HG03280 (cell line): ENCODE results near the gene PDGFRB.

Experiments used
- ATAC-seq: cut with Tn5 transposase; IDR thresholded peaks from one replicate; pipeline ENCODE4 v1.9.1; 2021; ENCODE audit warnings: mild to moderate bottlenecking, moderate library complexity; ENCODE audit not compliant: unreplicated experiment

PDGFRB gene

GRCh38 chr5:150118561-150119229 is 37.0 kb downstream of the PDGFRB start:
- no peak for ATAC-seq

DNA sequence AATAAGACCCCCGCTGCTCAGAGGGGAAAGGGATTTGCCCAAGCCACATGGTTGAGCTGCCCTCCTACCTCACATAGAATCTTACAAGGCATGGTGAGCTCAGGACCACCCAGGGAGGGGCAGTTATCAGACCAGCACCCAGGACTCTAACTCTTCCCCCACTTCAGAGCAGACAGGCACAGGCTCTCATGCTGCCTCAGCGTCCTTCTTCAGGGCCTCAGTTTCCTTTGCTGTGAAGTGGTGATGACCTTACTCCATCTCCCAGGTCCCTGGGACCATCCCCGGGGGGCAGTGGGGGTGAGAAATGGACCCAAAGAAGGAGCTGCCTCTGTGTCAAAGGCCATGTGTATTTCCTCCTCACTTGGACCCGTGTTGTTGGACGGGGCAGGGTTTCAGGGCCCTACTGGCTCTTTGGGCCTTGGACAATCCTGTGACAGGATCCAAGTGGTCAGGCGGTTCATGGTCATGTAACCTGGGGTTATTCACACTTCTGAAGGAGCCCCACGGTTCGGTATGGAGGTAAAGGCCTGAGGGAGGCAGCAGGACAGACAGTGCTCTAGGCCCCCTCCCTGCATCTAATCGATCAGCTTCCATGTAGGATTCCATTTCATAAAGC is 37.6 kb downstream of the PDGFRB start:
- no peak for ATAC-seq

- ATAC-seq: no peak
Observed at GRCh38 chr5:150116667-150117400, 38.8 kb downstream of the PDGFRB start.

DNA sequence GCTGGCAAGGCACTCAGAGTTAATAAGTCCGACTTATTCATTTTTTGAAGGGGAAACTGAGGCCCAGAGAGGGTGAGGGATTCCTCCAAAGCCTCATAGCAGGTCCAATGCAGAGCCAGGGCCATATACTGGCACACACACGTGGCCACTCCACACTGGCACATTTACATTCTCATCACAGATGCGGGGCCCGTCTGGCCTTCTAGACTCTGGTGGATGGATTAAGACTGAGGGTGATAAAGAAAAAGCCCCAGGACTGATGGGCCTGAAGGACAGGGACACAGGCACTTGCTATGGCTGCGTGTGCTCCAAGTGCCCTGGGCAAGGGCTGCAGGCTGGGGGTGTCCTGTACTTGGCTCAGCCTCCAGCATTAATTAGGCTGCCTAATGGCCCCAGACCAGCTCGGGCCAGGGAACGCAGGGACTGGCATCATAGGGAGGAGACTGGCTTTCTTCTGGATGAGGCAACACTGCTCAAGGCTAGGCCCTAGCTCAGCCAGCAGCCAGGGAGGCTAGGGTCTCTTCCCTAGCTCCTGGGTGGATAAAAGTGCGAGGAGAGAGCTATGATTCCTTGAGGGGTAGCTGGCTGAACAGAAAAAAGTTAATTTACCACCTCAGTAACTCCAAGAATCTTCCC is 40.8 kb downstream of the PDGFRB start:
- no peak for ATAC-seq

DNA sequence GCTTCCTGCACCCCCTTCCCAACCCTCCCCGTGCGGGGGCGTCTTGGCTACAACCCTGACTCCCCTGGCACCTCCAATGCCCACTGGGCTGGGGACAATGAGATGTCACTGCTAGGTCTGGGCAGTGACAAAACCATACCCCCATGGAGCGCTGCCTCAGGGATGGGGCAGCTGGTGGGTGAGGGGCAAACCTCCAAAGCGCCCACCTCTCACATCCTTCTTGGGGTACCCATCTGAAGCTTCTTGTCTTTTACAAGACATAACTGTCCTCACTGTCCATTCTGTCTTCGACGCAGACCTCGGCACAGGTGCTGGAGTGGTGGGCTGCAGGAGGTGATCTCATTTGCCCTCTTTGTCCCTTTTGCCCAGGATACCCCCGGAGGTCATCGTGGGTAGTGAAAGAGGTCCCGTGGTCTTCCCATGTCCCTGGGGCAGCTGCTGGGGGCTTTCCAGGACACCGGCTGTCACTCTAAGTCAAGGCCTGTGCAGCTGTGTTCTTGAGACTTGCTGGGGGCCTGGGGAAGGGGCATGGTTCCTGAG is 41.5 kb downstream of the PDGFRB start:
- no peak for ATAC-seq

DNA sequence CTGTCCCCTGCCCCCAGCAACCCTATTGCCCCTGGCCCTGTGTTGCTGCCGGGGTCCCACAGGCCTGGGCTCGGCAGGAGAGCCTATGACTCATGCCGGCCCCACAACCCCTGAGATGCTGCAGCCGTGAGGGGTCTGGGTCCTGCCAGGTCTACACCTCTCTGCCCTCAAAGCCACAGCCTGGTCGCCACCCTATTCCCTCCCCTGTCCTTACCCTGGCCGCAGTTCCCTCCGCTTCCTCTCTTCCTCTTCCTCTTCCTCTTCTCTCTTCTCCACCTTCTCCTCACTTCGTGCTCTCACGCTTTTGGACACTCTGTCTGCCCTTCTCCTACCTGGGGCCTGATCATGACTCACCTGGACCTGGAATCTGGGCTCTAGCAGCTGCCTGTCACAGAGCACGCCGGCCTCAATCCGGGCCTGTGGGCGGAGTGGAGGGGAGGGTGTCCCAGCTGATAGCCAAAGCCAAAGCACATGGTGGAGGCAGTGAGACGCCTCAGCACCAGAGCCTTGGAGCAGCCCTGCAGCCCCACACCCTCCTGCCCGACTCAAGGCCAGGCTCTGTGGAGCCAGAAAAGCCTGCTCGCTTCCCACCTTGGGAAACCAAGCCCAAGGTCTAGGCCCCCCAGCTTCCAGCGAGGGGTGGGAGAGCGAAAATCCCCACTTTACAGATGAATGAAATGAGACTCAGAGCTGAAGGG is 42.4 kb downstream of the PDGFRB start:
- ATAC-seq: no peak

- ATAC-seq: no peak
Observed at GRCh38 chr5:150112201-150113046, 43.2 kb downstream of the PDGFRB start.

- no peak for ATAC-seq
Observed at GRCh38 chr5:150111122-150111521, 44.5 kb downstream of the PDGFRB start.

- ATAC-seq: no peak
Observed at GRCh38 chr5:150109921-150110320, 45.7 kb downstream of the PDGFRB start.

- no peak for ATAC-seq
Observed at GRCh38 chr5:150108711-150109514, 46.7 kb downstream of the PDGFRB start.

- no peak for ATAC-seq
Observed at GRCh38 chr5:150107909-150108447, 47.7 kb downstream of the PDGFRB start.

- no peak for ATAC-seq
Observed at GRCh38 chr5:150106674-150107426, 48.8 kb downstream of the PDGFRB start.

- no peak for ATAC-seq
Observed at GRCh38 chr5:150105928-150106615, 49.6 kb downstream of the PDGFRB start.

GRCh38 chr5:150104550-150104870 is 51.1 kb downstream of the PDGFRB start:
- no peak for ATAC-seq

- no peak for ATAC-seq
Observed at GRCh38 chr5:150103678-150104549, 51.7 kb downstream of the PDGFRB start.

- no peak for ATAC-seq
Observed at GRCh38 chr5:150101023-150101422, 54.6 kb downstream of the PDGFRB start.

DNA sequence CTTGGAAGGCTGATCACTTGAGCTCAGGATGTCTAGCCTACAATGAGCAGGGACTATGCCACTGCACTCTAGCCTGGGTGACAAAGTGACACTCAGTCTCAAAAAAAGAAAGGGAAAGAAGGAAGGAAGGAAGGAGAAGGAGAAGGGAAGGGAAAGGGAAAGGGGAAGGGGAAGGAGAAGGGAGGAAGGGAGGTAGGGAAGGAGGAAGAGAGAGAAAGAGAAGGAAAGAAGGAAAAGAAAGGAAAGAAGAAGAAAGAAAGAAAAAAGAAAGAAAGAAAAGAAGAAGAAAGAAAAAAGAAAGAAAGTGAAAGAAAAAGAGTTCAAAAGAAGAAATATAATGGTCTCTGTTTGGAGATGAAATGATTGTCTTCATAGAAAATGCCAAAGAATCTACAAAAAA is 58.5 kb downstream of the PDGFRB start:
- ATAC-seq: no peak
